Bone marrow (tissue), 2 donors: ENCODE data around the gene ABHD12B.

Experiments used
- DNase-seq, 2 donors: peaks; one replicate each; lab custom pipeline; 2025; lab: John Stamatoyannopoulos, UW

The ABHD12B gene

DNA sequence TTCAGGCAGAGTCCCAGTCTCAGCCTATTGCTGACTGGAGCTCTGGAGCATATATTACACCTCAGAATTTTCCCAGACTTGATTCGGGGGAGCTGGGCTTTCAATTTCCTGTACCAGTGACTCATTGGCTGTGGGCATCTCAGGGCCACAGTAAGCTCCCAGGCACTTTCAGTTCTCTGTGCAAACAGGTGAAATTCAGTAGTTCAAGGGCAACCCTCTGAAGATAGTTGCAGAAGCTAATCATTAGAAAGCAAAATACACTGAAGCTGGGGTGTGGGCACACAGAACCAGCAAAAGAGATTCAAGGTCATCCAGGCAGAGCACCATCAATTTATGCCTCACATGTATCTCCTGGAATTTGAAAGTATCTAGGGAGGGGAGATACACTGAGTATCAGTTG is 32.8 kb upstream of the ABHD12B start:
- peak in 1 of 2 donors; percentile 35 for DNase-seq

DNA sequence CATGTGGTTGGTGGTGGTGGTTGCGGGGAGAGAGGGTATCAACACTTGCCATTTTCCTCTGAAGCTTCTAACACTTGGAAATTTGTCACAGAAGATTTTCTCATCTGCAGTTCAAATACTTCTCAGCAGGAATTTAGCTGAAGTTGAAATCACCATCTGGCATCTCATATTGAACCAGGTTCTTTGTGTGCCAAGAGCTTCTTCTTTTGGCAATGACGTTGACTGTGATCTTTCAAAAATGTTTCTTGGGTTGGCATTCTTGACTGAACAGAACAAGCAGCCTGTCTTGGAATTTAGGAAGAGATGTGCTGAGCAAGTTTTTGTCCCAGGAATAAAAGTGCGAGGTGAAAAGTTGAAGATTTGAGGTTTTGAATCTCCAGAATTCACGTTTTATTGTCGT is 32.2 kb upstream of the ABHD12B start:
- no peak for DNase-seq

DNA sequence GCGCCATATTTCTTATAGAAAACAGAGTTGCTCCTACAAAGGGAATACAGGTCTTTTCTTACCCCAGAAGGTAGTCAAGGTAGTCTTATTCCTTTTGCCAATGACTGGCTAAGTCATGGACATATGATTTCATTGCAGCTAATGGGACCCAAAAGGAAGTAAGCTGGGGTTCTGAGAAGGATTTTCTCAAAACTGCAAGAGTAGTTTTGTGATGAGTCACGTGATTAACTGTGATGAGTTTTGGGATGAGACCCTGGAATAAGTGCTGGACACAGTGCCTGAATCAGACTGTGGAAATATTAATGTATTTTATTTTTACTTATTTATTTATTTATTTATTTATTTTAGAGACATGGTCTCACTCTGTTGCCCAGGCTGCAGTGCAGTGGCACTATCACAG is 27.5 kb upstream of the ABHD12B start:
- no peak for DNase-seq

DNA sequence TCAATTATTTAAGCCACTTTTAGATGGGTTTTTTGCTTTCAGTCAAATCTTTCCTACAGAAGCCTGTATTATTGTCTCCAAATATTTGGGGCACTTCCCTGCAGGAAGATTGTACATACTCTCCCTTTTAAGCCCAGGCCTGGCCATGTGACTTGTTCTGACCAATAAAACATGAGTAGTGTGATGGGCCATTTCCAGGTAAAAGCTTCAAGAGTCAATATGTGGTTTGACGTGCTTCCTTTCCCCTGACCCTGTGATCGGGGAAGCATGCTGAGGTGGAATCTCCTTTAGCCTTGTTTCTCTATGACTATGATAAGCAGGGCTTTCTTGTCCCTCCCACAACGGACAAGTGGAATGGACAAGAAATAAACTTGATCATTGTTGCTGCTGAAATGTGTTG is 26.7 kb upstream of the ABHD12B start:
- no peak for DNase-seq

DNA sequence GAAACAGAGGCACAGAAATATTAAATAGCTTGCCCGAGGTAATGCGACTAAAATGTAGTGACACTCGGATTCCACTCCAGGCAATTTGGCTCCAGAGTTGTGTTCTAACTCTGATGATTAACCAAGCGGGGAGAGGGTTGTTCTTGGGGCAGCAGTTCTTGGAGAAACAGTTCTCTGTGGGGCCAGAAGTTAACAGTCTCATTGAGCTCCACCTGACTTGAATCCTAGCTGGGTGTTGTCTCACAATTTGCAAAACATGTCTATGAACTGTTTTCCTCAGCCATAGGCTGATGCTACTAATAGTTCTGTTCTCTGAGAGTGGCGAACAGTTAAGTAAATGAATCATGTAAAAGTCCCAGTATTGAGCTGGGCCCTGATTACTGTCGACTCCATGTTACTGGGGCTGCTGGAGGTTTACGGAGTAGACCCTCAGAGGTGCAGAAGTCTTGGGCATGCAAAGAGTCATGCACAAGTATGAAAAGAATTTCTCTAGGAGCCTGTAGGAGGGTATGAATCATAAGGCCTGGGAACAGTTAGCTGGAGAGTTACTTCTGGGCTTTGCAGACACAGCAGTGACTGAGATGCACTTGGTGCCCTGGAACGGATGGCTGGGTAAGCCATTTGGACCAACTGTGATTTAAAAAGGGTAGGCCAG is 25.5 kb upstream of the ABHD12B start:
- DNase-seq: no peak

DNA sequence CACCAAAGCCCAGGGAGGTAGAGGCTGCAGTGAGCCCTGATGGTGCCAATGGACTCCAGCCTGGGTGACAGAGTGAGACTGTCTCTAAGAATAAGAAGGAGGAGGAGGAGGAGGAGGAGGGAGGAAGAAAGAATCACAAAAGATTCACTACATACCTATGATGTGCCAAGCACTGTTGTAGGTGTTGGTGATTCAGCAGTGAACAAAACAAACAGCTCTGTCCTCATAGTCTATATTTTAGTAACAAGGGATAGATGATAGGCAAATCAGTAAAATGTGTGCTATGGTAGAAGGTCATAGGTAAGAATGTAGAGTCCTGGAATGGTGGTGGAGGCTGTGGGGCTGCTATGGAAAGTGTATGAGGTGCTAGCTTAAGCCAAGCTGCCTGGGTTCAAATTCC is 18.0 kb upstream of the ABHD12B start:
- DNase-seq: no peak

DNA sequence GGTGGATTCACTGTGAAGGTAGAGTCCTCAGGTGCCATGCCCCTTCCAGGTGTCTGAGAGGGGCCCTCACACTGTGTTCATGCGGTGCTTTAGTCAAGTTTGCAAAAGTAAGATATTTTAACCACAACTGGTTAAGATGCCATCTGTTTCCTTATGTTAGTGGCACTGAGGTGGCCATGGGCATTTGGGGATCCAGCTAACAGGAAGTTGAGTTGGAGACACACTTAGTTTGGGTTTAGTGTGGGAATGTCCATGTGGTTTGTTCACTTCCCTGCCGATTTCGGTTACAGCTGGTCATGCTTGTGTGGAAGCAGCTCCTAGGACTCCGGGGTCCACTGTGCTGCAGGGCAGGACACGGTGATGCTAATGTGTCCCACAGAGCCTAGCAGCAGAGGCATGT is 17.3 kb upstream of the ABHD12B start:
- DNase-seq: peak in 1 of 2 donors; percentile 45

DNA sequence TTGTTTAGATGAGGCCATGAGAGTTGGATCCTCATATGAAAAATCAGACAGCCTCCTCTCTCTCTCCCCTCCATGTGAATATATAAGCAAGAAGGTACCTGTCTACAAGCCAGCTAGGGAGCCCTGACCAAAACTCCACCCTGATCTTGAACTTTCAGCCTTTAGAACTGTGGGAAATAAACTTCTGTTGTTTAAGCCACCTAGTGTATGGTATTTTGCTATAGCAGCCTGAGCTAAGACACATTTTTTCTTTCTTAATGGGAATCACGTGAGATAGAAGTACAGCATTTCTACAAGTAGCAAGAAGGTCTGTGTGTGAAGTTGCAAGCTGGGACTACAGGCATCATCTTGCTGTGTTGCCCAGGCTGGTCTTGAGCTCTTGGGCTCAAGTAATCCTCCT is 16.3 kb upstream of the ABHD12B start:
- DNase-seq: no peak

DNA sequence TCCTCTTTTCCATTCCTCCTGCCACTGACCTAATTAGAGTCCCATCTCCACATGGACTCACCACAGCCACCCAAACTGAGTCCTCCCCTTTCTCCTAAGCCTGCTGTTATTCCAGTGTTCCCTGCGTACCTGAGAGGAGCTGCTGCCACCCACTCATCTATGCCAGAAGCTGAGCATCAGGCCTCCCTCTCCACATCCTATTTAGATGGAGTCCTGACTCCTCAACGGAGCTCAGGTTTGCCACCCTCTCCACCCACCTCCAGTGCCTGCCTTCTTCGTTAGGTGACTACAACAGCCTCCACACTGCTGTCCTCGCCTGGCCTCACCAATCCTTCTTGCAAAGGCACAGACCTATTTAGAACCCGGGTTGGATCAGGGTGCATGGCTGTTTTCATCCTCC is 15.2 kb upstream of the ABHD12B start:
- DNase-seq: no peak

DNA sequence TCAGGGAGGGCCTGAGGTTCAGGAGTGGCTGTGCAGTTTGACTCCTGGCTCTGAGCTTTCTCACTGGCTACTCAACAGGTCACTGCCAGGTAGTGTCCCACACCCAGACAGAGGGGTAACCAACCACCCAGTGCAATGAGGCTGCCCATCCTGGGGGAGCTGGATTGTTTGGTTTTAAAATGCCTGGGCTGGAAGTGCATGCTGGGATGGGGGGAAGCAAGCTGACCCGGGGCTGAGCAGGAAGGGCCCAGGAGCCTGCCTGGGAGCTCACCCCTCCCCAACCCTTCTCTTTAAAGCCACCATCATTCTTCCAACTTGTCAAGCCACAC is 12.6 kb upstream of the ABHD12B start:
- DNase-seq: no peak

DNA sequence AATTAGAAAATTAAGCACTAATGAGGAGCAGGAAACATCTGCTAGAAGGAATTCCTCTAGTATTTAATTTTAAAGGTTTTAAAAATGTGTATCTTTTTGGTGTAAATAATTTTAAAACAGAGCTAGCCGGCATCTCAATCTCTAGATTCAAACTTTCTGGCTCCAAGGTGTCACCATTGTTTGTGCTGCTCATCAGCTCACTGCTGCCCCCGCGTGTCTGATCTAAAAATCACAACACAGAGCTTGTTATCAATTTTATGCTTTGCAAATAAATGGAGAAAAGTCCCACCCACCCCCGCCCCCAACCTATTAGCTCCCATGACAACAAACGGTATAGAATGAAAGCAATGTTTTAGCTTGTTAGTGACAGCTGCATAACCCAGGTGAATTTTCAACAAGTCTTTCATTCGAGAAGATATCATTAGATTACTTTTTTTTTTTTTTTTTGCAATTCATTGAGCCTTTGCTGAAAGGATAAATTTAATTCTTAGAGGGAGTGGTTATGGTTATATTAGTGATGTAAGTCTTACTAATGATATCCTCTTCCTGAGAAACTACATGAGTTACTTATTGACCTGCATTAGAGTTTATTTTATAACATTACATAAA is 11.3 kb upstream of the ABHD12B start:
- DNase-seq: peak; percentile 36 to 73

DNA sequence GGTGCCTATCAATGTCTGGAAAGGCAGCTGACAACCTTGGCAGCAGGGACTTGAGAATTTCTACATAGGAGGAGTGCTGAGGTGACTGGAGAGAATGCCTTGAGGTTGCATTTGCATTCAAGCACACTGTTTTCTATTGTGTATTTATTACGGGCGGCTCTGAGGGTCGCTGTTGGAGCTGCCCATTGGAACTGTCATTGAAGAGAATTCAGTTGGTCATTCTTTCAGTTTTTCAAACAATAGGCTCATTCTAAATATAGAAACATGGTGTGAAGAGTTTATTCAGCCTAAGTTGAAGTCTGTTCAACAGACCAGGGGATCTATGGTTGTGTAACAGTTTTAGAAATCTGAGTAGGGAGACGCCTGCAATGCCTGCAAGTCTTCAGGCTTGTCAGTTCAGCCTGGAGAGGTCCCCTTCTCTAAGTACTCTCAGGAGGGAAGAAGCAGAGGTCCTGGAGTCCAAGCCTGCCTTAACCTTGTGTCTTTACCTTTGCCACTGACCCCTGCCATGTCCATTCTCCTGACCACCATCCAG is 9.8 kb upstream of the ABHD12B start:
- no peak for DNase-seq

DNA sequence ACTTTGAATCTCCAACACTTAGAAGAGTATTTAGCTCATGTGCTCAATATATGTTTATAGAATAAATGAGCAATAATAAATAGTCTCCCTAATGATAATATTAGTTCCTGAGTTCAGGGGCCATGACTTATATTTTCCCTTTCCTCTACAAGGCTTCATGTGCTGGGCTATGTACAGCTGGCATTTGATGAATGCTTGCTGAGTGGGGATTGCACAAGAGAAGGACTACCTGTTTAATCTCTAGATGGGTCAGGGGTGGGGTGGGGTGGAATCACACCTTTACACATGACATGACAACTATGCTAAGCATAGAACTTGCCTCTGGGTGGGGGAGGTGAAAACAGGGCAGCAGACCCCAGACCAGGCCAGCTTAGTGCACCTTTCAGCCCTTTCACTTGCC is 7.6 kb upstream of the ABHD12B start:
- no peak for DNase-seq

DNA sequence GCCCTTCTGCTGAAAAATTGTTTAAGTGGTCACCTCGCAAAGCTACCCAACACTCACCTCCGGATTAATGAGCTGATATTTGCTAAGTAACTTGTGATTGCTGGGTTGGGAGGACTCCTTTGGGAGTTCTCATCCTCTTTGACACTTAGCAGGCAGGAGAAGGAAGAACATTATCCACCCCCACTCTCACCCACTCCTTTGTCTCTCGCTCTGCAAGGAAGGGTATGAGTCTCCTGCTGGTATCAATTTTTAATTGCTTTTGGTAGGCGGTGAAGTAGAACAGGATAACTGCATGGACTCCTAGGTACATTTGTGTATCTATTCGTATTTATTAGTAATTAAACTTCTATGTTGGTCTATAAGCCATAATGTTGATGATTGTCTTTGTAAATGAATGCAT is 6.9 kb upstream of the ABHD12B start:
- DNase-seq: no peak

DNA sequence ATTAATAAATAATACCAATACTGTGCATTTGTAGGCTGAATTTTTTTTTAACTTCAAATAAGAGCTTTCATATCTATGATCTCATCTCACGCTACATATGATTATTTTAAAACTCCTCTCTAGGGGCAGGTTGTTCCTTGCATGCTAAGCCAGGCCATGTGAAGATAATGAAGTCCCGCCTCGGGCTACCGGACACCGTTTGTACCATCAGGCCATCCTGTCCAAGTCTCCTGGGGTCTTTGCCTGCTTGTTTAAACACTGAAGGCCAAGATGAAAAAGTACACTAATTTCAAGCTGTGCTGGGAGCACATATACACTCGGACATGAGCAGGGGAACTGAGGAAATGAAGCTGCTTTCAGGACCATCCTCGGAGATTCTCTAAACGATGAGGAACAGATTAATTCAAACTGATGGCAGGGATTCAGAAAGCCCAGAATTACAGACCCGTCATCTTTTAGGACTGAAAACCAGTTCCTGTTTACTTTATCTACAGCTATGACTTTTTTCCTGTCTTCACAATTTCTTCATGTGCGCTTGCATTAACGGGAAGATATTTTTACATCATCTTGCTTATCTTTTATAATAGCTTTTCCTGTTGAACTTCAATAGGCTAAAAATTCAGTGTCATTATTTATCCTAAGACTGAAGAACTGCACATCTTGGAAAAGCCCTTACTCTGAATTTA is 6.3 kb upstream of the ABHD12B start:
- DNase-seq: peak in 1 of 2 donors; percentile 47

DNA sequence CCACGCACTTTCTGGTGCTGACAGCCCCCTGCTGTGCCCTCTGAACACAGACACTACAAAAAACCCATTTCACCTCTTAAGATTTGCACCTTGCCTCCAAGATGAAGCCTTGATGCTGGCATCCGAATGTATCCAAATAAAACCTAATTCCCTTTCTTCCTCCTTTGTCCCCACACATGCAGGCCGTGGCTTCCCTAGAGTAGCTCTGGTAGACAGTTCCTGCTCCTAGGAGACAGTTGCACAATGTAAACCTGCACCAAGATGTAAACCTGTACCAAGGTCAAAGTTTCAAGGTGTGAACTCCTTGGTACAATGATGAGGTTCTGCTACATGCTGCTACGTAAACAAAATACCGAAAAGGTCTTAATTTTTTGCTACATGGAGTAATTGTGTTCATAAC is 625 bp upstream of the ABHD12B start:
- no peak for DNase-seq

DNA sequence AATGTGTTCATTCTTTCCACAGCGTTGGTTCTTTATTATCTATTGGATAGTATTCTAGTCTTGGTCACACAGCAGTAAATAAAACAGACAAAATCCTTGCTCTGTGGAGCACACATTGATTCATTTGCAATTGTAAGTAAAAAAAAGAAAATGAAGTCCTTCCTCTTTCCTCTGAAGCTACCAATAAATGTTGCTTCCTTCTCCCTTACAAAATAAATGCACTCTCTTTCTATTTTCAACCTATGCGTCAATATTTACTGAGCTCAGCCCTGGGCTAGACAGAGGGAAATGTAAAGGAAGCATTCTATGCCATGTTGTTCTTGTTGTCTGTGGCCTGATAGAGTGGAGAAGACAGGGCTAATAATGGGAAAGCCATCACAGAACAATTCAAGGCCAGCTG is 2.9 kb downstream of the ABHD12B start:
- peak in 1 of 2 donors; percentile 84 for DNase-seq

DNA sequence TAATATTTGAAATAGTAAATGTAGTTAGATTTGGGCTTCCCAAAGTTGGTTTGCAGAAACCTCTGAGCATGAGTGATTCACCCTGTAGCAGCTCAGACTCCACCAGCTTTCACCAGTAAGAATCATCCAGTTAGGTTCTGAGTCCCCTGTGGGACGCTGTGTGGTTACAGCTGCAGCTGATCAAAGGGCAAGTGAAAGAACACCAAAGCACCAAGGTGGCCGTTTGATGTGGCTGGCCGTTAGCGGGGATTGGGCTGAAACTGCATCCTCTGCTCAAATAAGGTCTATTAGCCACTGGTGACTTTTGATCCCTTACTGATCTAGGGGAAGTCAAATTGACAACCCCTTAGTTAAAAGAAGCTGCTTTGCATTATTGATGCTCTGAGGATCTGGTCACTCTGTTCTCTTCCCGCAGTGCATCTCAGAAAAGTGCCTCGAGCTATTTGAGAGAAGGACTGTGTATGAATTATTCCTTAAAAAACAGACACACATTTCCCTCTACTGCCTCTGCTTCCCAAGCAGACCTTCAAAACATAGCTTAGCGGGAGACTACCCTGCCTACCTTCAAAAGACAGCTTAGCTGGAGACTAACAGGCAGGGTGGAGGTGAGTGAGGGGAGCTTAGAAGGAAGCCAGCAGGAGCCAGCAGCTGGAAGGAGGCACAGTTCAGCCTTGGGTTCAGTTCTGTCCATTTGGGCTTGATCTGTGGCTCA is 3.7 kb downstream of the ABHD12B start:
- DNase-seq: peak in 1 of 2 donors; percentile 61

DNA sequence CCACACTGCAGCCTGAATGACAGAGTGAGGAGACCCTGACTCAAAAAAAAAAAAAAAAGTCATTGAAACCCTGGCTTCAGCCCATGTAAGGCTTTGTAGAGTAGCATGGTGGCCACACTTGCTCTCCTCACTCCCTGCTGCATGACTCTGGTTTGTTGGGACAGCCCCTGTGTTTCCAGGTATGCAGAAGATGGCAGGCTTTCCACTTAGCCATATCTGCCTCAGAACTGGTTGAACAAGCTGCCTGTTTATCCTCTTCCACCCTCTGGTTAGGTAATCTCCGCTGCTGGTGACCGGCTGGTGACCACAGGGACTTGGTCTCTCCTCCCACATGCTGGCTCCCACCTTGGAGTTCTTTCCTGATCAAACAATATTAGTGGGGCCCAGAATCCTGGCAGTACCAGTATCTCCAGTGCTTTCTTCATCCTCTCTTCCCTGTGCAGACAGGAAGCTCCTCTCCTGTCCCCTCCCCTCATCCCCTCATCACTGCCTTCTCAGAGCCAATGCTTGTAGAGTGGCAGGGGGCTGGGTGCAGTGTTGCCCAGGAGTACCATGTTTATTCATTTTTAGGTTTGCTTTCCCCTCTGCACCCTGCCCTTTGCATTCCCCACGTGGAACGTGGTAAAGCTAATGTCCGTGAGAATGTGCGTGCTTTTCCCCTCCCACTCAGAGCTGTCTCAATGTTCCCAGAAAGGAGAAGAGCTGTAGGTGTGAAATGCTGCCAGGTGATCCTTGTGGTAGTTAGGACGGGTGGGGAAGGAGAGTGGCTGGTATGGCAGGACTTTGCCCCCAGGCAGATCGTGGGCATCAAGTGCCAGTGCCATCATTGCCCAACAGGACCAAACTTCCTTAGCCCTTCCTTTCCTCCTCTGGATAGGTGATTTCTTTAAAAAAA is 11.3 kb downstream of the ABHD12B start:
- DNase-seq: no peak

DNA sequence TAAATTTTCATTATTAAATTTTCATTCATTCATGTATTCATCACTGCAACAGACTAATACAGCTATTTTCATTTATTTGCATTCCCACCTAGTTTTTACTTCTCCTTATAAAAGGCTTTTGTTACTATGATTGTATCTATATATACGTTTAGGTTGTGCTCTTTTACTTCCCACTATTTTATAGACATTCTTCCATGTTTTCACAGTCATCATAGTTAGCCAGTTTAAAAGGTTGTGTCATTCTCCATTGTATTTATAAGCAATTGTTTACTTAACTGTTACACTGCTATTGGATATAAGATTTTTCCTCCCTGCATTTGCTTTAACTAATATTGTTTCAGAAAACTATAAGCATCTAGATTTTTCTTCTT is 12.0 kb downstream of the ABHD12B start:
- no peak for DNase-seq

DNA sequence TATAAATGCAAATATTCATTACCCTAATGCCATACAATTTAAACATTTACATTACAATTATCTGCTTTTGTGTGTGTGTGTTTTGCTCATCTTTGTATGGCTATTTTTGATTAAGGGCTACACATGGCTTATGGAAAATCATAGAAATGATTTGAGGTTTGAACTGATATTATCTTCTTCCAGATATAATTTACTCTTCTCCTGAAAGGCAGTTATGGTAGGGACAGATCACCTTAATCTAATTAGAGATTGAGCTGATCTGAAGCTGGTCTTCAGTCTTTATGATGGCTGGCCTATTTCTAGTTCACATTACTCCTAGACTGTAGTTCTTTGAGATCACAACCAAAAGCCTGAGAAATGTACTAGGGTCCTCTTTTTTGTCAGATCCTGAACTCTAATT is 15.6 kb downstream of the ABHD12B start:
- no peak for DNase-seq

DNA sequence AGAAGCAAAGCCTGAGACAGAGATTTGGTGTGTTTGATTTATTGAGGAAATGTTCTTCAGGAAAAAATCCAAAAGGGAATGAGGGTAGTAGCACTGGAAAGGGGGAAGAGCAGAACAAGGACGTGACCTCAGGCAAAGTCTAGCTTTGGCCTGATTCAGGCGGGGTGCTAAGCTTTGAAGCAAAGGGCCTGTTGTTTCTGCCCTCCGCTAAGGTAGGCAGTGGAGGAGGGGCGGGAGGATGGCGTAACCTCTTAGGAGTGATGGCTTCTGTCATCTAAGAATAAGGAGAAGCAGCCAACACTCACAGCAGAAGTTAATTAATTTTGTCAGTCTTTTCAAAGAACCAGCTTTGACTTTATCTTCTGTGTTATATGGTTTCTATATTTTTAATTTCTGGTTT is 20.4 kb downstream of the ABHD12B start:
- no peak for DNase-seq
